HEK293 (cell line): ENCODE measurements around the gene PFN3.

Experiments
- ATF2 ChIP-seq: fragments of 450-650 bp; formaldehyde crosslinking; IDR thresholded peaks from 2 replicates; pipeline ENCODE4 v1.5.1; 2016; ENCODE audit warnings: missing biosample characterization, missing genetic modification characterization, low read depth
- GLI4 ChIP-seq: fragments of 450-650 bp; formaldehyde crosslinking; IDR thresholded peaks from 2 replicates; pipeline ENCODE4 v1.5.1; 2016; ENCODE audit warnings: missing biosample characterization, missing genetic modification characterization
- HOXA7 ChIP-seq: sonication (generic); formaldehyde crosslinking; IDR thresholded peaks from 2 replicates; pipeline ENCODE4 v1.8.1; 2022; ENCODE audit warnings: missing genetic modification reagents, borderline replicate concordance
- IKZF3 ChIP-seq: fragments of 450-650 bp; IDR thresholded peaks from 2 replicates; pipeline ENCODE4 v1.5.0; 2018; ENCODE audit warnings: missing biosample characterization, mild to moderate bottlenecking, missing genetic modification characterization, moderate library complexity
- KLF7 ChIP-seq: fragments of 450-650 bp; formaldehyde crosslinking; IDR thresholded peaks from 2 replicates; pipeline ENCODE4 v1.5.1; 2016; ENCODE audit warnings: missing biosample characterization, missing genetic modification characterization, borderline replicate concordance
- KLF9 ChIP-seq: fragments of 450-650 bp; formaldehyde crosslinking; IDR thresholded peaks from 2 replicates; pipeline ENCODE4 v1.5.1; 2016; ENCODE audit warnings: missing biosample characterization, missing genetic modification characterization, low read depth
- OSR2 ChIP-seq: fragments of 450-650 bp; formaldehyde crosslinking; IDR thresholded peaks from 2 replicates; pipeline ENCODE4 v1.5.1; 2016; ENCODE audit warnings: missing biosample characterization, missing genetic modification characterization
- YY1 ChIP-seq: fragments of 450-650 bp; formaldehyde crosslinking; IDR thresholded peaks from 2 replicates; pipeline ENCODE4 v1.5.1; 2018; ENCODE audit warnings: missing biosample characterization, missing genetic modification characterization
- ZBTB1 ChIP-seq: fragments of 450-650 bp; formaldehyde crosslinking; IDR thresholded peaks from 2 replicates; pipeline ENCODE4 v1.5.1; 2016; ENCODE audit warnings: missing biosample characterization, missing genetic modification characterization
- ZBTB20 ChIP-seq: fragments of 450-650 bp; formaldehyde crosslinking; IDR thresholded peaks from 2 replicates; pipeline ENCODE4 v1.5.1; 2016; ENCODE audit warnings: missing biosample characterization, missing genetic modification characterization
- ZBTB8A ChIP-seq: fragments of 450-650 bp; formaldehyde crosslinking; IDR thresholded peaks from 2 replicates; pipeline ENCODE4 v1.5.1; 2016; ENCODE audit warnings: missing biosample characterization, missing genetic modification characterization
- ZEB2 ChIP-seq: fragments of 450-650 bp; formaldehyde crosslinking; IDR thresholded peaks from 2 replicates; pipeline ENCODE4 v1.5.1; 2016; ENCODE audit warnings: missing biosample characterization, missing genetic modification characterization
- ZNF10 ChIP-seq: fragments of 450-650 bp; formaldehyde crosslinking; IDR thresholded peaks from 2 replicates; pipeline ENCODE4 v1.5.1; 2017; ENCODE audit warnings: missing biosample characterization, missing genetic modification characterization
- ZNF114 ChIP-seq: fragments of 450-650 bp; formaldehyde crosslinking; IDR thresholded peaks from 2 replicates; pipeline ENCODE4 v1.5.0; 2017; ENCODE audit warnings: missing biosample characterization, missing genetic modification characterization
- ZNF132 ChIP-seq: fragments of 450-650 bp; formaldehyde crosslinking; IDR thresholded peaks from 2 replicates; pipeline ENCODE4 v1.5.1; 2017; ENCODE audit warnings: missing biosample characterization, missing genetic modification characterization, borderline replicate concordance
- ZNF19 ChIP-seq: fragments of 450-650 bp; formaldehyde crosslinking; IDR thresholded peaks from 2 replicates; pipeline ENCODE4; 2016; ENCODE audit warnings: missing biosample characterization, missing genetic modification characterization, low read depth
- ZNF214 ChIP-seq: fragments of 450-650 bp; formaldehyde crosslinking; IDR thresholded peaks from 2 replicates; pipeline ENCODE4 v1.5.1; 2017; ENCODE audit warnings: missing biosample characterization, mild to moderate bottlenecking, missing genetic modification characterization, borderline replicate concordance
- ZNF311 ChIP-seq: fragments of 450-650 bp; formaldehyde crosslinking; IDR thresholded peaks from 2 replicates; pipeline ENCODE4 v1.5.1; 2017; ENCODE audit warnings: missing biosample characterization, missing genetic modification characterization, borderline replicate concordance
- ZNF335 ChIP-seq: fragments of 450-650 bp; formaldehyde crosslinking; conservative IDR thresholded peaks from 2 replicates; pipeline ENCODE4 v1.5.1; 2016; ENCODE audit warnings: missing biosample characterization, missing genetic modification characterization
- ZNF391 ChIP-seq: fragments of 450-650 bp; formaldehyde crosslinking; IDR thresholded peaks from 2 replicates; pipeline ENCODE4 v1.5.1; 2016; ENCODE audit warnings: low read depth, missing biosample characterization, missing genetic modification characterization, borderline replicate concordance
- ZNF394 ChIP-seq: fragments of 450-650 bp; formaldehyde crosslinking; IDR thresholded peaks from 2 replicates; pipeline ENCODE4 v1.5.1; 2016; ENCODE audit warnings: missing biosample characterization, missing genetic modification characterization, mild to moderate bottlenecking, moderate library complexity, borderline replicate concordance
- ZNF488 ChIP-seq: fragments of 450-650 bp; formaldehyde crosslinking; IDR thresholded peaks from 2 replicates; pipeline ENCODE4 v1.5.1; 2016; ENCODE audit warnings: missing biosample characterization, missing genetic modification characterization
- ZNF530 ChIP-seq: fragments of 450-650 bp; formaldehyde crosslinking; IDR thresholded peaks from 2 replicates; pipeline ENCODE4 v1.5.1; 2016; ENCODE audit warnings: low read depth, missing biosample characterization, missing genetic modification characterization
- ZNF548 ChIP-seq: fragments of 450-650 bp; formaldehyde crosslinking; IDR thresholded peaks from 2 replicates; pipeline ENCODE4 v1.5.1; 2016; ENCODE audit warnings: missing biosample characterization, missing genetic modification characterization
- ZNF560 ChIP-seq: fragments of 450-650 bp; formaldehyde crosslinking; IDR thresholded peaks from 2 replicates; pipeline ENCODE4 v1.5.1; 2017; ENCODE audit warnings: missing biosample characterization, missing genetic modification characterization, borderline replicate concordance
- ZNF660 ChIP-seq: fragments of 450-650 bp; IDR thresholded peaks from 2 replicates; pipeline ENCODE4 v1.5.1; 2018; ENCODE audit warnings: missing biosample characterization, mild to moderate bottlenecking, missing genetic modification characterization
- ZNF670 ChIP-seq: fragments of 450-650 bp; formaldehyde crosslinking; IDR thresholded peaks from 2 replicates; pipeline ENCODE4 v1.5.1; 2016; ENCODE audit warnings: missing biosample characterization, missing genetic modification characterization, low read depth
- ZNF768 ChIP-seq: fragments of 450-650 bp; formaldehyde crosslinking; IDR thresholded peaks from 2 replicates; pipeline ENCODE4 v1.5.1; 2018; ENCODE audit warnings: missing biosample characterization, mild to moderate bottlenecking, missing genetic modification characterization
- TF ChIP-seq, protein P1 (sequence below): fragments of 450-650 bp; formaldehyde crosslinking; IDR thresholded peaks from 2 replicates; pipeline ENCODE4 v1.5.1; 2016; ENCODE audit warnings: missing biosample characterization, missing genetic modification characterization
- TF ChIP-seq, protein P2 (sequence below): fragments of 450-650 bp; formaldehyde crosslinking; IDR thresholded peaks from 2 replicates; pipeline ENCODE4 v1.5.1; 2016; ENCODE audit warnings: missing biosample characterization, missing genetic modification characterization
- TF ChIP-seq, protein P3 (sequence below): fragments of 450-650 bp; formaldehyde crosslinking; IDR thresholded peaks from 2 replicates; pipeline ENCODE4 v1.5.1; 2016; ENCODE audit warnings: missing biosample characterization, missing genetic modification characterization

The PFN3 gene

GRCh38 chr5:177403102-177403791 lies 2.8 kb upstream of the PFN3 start (continued):
- TF ChIP-seq, protein P1, sequence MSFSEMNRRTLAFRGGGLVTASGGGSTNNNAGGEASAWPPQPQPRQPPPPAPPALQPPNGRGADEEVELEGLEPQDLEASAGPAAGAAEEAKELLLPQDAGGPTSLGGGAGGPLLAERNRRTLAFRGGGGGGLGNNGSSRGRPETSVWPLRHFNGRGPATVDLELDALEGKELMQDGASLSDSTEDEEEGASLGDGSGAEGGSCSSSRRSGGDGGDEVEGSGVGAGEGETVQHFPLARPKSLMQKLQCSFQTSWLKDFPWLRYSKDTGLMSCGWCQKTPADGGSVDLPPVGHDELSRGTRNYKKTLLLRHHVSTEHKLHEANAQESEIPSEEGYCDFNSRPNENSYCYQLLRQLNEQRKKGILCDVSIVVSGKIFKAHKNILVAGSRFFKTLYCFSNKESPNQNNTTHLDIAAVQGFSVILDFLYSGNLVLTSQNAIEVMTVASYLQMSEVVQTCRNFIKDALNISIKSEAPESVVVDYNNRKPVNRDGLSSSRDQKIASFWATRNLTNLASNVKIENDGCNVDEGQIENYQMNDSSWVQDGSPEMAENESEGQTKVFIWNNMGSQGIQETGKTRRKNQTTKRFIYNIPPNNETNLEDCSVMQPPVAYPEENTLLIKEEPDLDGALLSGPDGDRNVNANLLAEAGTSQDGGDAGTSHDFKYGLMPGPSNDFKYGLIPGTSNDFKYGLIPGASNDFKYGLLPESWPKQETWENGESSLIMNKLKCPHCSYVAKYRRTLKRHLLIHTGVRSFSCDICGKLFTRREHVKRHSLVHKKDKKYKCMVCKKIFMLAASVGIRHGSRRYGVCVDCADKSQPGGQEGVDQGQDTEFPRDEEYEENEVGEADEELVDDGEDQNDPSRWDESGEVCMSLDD (tag by site-specific recombination), result no peak
- TF ChIP-seq YY1 (tag by site-specific recombination) (no peak), OSR2 (tag by site-specific recombination) (no peak), ZNF560 (tag by site-specific recombination) (no peak), KLF9 (tag by site-specific recombination) (peak; percentile 59), KLF7 (tag by site-specific recombination) (no peak), ZNF114 (tag by site-specific recombination) (no peak), HOXA7 (no peak), ZNF391 (tag by site-specific recombination) (no peak), ZNF768 (tag by site-specific recombination) (no peak), GLI4 (tag by site-specific recombination) (no peak), ZNF660 (tag by site-specific recombination) (no peak), ZBTB20 (tag by site-specific recombination) (peak; percentile 86), ZNF394 (tag by site-specific recombination) (no peak), ZNF132 (tag by site-specific recombination) (no peak), ZBTB1 (tag by site-specific recombination) (no peak), ZEB2 (tag by site-specific recombination) (no peak), ZNF548 (no peak), ZNF530 (no peak), ZNF214 (tag by site-specific recombination) (no peak), ZNF19 (no peak), ATF2 (tag by site-specific recombination) (no peak), IKZF3 (tag by site-specific recombination) (no peak), ZNF311 (no peak), ZNF670 (tag by site-specific recombination) (no peak), ZBTB8A (tag by site-specific recombination) (no peak), ZNF488 (tag by site-specific recombination) (no peak), ZNF335 (no peak), ZNF10 (no peak)
- TF ChIP-seq, protein P2, sequence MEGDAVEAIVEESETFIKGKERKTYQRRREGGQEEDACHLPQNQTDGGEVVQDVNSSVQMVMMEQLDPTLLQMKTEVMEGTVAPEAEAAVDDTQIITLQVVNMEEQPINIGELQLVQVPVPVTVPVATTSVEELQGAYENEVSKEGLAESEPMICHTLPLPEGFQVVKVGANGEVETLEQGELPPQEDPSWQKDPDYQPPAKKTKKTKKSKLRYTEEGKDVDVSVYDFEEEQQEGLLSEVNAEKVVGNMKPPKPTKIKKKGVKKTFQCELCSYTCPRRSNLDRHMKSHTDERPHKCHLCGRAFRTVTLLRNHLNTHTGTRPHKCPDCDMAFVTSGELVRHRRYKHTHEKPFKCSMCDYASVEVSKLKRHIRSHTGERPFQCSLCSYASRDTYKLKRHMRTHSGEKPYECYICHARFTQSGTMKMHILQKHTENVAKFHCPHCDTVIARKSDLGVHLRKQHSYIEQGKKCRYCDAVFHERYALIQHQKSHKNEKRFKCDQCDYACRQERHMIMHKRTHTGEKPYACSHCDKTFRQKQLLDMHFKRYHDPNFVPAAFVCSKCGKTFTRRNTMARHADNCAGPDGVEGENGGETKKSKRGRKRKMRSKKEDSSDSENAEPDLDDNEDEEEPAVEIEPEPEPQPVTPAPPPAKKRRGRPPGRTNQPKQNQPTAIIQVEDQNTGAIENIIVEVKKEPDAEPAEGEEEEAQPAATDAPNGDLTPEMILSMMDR (tag by site-specific recombination), result peak; percentile 23
- TF ChIP-seq, protein P3, sequence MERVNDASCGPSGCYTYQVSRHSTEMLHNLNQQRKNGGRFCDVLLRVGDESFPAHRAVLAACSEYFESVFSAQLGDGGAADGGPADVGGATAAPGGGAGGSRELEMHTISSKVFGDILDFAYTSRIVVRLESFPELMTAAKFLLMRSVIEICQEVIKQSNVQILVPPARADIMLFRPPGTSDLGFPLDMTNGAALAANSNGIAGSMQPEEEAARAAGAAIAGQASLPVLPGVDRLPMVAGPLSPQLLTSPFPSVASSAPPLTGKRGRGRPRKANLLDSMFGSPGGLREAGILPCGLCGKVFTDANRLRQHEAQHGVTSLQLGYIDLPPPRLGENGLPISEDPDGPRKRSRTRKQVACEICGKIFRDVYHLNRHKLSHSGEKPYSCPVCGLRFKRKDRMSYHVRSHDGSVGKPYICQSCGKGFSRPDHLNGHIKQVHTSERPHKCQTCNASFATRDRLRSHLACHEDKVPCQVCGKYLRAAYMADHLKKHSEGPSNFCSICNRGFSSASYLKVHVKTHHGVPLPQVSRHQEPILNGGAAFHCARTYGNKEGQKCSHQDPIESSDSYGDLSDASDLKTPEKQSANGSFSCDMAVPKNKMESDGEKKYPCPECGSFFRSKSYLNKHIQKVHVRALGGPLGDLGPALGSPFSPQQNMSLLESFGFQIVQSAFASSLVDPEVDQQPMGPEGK, result peak; percentile 59; the same call in 1 of the 2 replicates
